Inflammatory macrophage (primary cell): Measurements from ENCODE around the gene GOLT1A.
"Not testable (repeated sequence)": the region's sequence is repeated elsewhere in the genome, so short reads cannot be mapped to it uniquely, and the experiment has no call there.

ENCODE experiments used
- DNase-seq, 2 donors: peaks; one replicate each; pipeline ENCODE4 v3.0.0-alpha.2; 2020 to 2022

GOLT1A gene

GRCh38 chr1:204248954-204249353 lies 35.2 kb upstream of the GOLT1A start:
- DNase-seq = no peak

GRCh38 chr1:204246876-204247275 lies 33.1 kb upstream of the GOLT1A start:
- DNase-seq = no peak

DNA sequence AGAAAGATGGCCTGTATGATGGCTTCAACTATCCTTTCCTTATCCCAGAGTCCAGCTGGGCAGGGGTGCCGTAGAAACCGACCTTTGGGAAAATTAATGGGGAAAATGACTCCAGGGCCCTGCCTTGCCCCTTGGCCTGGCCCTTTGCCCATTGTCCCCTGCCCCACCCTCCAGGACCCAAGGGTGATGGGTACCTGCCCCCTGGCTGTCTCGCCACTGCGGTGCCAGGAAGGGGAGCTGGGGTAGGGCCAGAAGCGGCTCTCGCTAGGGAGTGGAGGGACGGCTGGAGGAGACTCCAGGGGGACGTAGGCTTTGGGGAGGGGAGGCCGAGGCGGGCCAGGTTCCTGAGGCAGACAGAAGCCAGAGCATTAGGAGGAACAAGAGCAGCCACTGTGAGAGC lies 29.1 kb upstream of the GOLT1A start:
- DNase-seq = no peak

DNA sequence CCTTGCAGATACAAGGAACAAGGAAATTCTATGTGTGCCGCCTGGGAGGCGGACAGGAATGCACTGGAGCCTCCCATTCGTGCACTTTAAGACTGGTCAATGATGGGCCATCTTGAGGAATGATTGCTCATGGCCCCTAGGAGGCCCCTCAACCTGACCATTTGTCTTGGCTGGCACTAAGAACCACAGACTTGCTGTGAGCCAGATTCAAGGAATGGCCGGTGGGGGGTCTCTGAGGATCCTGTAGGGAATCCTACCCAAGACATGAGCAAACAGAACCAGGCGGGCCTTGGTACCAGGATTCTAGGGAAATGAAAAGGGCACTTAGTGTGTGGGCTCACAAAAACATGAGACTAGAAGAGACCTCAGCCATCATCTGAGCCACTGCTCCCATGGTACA lies 28.1 kb upstream of the GOLT1A start:
- DNase-seq = no peak

- DNase-seq = peak; percentile 25 to 35
Measured at GRCh38 chr1:204241050-204241449, 27.3 kb upstream of the GOLT1A start.

DNA sequence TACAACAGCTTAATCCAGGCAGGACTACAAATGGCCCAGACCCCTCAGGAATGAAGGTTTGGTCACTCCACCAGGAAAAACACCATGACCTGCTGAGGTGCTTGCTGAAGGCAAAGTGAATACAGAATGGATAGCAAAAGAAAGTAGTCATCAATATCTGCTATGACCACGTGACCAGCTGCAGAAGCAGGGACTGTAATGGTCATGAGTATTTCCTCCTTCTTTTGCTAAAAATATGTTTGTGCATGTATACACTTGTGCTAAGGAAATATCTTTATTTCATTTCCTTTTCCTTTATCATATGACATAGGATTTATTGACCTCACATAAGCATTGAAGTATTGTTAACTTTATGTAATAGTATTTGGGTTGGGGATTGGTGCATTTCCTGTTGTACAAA lies 26.4 kb upstream of the GOLT1A start:
- peak in 1 of 2 donors; percentile 8 for DNase-seq

GRCh38 chr1:204239401-204239800 lies 25.6 kb upstream of the GOLT1A start:
- not testable (repeated sequence) for DNase-seq

DNA sequence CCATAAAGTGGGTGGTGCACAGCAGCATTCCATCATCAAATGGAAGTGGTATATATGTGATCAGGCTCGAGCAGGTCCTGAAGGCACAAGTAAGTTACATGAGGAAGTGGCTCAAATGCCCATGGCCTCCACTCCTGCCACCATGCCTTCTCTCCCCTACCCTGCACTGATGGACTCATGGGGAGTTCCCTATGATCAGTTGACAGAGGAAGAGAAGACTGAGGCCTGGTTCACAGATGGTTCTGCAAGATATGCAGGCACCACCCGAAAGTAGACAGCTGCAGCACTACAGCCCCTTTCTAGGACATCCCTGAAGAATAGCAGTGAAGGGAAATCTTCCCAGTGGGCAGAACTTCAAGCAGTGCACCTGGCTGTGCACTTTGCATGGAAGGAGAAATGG lies 24.7 kb upstream of the GOLT1A start:
- not testable (repeated sequence) for DNase-seq

- not testable (repeated sequence) for DNase-seq
Measured at GRCh38 chr1:204237515-204237914, 23.7 kb upstream of the GOLT1A start.

DNA sequence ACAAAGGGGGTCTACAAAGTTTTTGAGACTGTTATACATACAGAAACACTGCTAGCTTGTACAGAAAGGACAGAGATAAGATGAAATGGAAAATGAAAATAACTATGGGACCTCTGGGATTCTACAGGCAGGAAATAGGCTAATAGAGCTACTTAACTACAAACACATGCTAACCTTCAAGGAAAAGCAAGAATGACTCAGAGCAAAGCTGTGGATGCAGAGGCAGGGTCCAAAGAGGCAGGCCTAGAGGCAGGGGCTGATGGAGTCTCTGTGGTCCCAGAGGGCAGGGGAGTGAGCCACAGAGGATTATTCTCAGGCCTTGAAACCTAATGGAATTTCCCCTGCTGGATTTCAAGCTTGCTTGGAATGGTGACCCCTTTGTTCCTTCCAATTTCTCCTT lies 18.7 kb upstream of the GOLT1A start:
- no peak for DNase-seq

DNA sequence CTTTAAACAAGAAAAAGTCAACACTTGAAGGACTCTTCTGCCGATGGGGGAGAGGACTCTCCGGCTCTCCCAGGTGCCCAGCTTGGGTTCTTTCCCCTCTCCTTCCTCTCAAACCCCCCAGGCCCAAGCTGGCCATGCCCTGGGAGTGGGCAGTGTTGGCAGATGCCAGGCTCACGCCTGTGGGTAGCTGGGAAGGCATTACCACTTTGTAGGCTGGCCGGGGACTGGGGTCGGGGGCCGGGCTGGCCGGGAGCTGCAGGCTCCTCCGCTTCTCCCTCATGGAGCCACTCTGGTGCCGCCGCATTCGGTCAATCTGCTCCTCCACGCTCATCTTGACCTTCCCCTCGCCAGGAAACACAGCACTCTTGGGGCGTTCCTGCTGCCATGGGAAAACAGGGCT lies 16.4 kb upstream of the GOLT1A start:
- no peak for DNase-seq

DNA sequence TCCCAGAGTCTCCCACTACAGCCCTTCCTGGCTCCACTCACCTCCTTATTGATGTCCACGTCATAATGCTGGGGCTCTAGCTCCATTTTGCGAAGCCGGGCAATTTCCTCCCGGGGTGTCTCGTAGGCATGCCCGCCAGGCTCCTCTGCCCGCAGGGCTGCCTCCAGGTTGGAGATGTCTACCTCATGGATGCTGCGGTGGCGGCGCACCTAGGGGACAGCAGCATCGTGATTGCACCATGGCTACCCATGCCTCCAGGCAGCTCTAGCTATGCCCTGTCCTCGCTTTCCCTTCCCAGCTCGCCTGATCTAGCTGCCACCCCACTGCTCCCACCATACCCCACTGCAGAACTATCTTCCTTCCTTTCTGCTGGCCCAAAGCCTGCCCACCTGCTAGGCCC lies 15.1 kb upstream of the GOLT1A start:
- no peak for DNase-seq

DNA sequence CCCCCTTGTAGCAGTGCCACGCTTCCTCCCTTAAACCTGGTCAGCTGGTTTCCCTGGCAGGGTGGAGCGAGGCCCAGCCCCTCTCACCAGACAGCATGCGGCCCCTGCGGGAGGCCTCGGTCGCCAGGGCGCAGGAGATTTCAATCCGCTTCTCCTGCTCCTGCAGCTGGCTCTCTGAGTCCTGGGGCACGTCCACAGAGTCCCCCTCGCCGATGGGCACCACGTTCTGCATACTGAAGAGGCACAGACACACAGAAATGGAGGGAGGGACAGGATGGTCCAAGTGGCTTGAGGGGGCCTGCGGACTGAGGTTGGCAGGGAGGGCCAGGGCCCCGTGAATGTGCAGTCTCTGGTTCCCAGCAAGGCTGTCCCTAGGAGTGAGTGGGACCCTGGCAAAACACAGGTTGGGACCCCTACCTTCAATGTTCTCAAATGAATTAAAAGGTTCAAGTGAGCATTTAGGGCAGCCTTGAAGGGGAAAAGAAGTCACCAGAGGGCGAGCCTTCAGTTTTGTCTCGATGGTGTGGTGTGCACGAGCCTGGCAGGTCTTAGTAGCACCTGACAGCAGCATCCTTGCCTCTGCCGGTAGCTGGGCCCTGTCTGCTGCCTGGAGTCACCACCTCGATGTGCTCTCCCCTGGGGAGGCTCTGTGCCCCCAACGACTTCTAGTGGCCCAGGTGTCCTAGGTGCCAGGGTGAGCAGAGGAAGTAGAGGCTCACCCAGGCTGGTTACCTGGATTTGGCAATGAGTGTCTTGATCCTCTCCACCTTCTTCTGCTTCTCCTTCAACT lies 14.4 kb upstream of the GOLT1A start:
- DNase-seq = no peak

GRCh38 chr1:204227351-204227750 lies 13.6 kb upstream of the GOLT1A start:
- DNase-seq = no peak

GRCh38 chr1:204225841-204226735 lies 12.3 kb upstream of the GOLT1A start:
- DNase-seq = peak in 1 of 2 donors; percentile 2

DNA sequence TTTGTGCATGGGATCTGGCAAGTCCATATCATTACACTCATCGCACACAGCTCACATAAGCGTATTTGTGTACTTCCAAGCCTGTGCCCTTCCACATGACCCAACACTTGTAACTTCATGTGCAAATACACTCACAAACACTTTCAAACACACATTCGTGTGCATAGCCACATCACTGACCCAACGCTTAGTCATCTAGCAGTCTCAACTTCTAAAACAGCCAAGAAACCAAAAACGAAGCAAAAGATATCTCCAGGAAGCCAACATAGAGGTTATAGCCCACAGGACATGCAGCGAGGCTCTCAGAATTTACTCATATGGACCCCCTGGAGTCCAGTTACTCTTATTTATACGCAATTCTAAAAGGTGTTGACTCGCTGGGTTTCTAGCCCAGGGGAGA lies 10.9 kb upstream of the GOLT1A start:
- no peak for DNase-seq

DNA sequence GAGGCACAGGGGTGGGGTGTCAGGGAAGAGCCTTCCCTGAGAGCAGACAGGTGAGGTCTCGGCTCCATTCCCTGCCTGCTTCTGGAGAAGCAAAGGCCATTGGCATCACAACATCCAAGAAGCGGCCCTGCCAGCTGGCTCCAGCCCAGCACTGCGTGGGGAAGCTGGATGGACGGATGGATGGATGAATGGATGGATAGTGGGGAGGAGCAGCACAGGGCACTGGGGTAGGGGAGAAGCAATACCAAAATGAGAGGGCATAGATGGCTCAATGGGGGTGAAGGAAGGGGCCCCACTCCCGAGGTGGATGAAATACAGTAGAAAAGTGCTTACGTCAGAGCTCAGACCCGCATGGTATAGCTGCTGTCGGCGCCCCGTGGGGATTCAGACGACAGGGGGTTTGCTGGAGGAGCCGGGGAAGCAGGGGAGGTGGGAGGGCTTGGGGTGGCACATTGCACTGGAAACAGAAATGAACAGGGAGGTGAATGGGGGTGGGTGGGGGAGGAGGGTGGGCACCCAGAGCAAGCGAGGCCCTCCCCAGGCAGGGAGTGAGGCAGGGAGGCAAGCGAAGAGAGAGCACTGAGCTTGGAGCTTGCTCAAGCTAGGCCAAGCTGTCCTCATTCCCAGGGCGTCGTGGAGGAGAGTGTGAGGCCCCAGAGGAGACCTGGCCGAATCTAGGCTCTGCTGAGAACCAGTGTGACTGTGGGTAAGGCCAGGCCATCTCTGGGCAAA lies 9.5 kb upstream of the GOLT1A start:
- DNase-seq = no peak

DNA sequence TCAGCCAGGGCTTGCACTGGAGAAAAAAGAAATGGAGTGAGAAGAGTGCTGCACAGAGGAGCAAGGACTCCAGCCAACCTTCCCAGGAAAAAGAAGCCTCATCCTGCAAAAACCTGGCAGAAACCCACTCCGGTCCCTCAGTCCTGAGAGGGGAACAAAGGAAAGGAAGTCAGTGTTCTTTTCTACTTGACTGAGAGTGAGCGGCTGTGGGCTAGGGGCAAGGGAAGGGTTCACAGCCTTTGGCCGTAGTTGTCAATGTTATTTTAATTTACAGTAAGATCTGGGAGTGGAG lies 8.9 kb upstream of the GOLT1A start:
- no peak for DNase-seq

DNA sequence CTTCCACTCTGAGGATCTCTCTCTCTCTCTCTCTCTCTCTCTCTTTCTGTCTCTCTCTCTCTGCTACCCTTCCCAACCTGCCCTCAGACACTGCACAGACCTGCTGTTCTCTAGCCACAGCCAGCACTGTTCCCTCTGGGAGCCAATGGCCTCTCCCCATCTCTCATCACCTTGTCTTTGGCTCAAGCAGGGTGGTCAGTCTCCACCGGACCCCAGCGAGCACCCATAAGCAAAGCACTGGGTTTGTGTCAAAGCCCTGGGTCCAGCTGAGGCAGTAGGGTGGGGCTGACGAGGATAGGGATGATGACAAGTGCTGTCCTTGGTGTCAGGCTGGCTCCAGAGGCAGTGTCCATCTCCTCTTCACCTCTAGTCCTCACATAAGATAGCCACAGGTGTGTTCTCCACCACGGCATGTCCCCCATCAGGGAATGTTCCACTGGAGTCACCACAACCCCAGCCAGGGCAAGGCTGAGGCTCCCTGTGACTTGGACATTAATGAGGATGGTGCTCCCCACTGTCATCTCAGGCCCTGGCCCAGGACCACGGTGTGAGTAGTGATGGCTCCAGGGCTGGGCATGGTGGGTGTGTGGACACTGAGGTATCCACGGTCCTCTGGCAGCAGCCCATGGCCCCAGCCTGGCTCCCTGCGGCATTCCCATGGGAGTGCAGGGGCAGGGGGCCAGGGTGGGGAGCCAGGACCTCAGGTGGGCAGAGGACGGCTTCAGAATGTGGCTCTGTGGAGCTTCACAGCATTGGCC lies 8.4 kb upstream of the GOLT1A start:
- DNase-seq = no peak

DNA sequence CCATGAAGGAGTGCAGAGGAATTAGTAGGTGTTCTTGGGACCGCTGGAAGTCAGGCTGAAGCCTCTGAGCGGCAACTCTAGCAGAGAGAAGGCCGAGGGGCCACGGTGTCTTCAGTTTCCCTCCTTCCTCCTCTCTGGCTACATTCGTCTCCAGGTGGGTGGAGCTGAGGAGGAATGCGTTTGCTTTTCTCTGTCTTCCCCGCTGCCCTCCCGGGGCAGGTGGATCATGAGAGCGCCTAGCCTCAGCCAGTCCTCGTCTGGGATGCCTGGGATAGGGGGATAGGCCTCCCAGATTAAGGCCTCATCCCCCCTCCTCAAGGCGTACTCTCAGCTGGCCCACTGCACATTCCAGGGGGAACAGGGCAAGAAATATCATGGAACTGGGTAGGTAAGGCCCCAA lies 7.5 kb upstream of the GOLT1A start:
- no peak for DNase-seq

DNA sequence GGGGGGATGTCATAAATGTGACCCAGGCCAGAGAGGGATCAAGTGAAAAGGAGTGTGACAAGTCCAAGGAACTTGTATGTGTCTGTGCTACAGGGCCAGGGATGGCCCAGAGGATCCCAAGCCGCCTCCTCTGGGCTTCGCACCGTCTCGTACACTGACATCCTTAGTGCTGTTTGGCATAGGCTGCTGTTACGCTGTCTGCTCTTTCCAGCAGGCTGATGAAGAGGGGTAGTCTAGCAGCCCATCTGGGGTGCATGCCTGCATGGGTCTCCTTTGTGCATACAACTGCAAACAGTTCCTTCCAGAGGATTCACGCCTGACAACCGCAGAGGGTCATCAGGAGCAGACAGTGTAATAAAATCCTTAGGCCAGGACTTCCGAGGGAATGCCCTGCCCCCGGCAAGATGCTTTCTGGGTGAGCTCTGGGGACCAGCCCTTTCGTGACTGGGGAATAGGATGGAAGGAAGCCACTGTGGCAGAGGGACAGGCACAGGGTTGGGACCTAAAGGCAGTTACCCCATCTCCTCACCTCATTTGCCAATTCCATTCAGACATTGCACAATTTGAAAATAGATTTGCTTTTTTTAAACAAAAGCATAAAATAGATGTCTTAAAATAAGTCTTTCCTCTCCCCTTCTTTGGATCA lies 6.3 kb upstream of the GOLT1A start:
- no peak for DNase-seq

- DNase-seq = no peak
Measured at GRCh38 chr1:204218552-204218951, 4.8 kb upstream of the GOLT1A start.
